Measurements from ENCODE around the gene ATP9B.

DNA sequence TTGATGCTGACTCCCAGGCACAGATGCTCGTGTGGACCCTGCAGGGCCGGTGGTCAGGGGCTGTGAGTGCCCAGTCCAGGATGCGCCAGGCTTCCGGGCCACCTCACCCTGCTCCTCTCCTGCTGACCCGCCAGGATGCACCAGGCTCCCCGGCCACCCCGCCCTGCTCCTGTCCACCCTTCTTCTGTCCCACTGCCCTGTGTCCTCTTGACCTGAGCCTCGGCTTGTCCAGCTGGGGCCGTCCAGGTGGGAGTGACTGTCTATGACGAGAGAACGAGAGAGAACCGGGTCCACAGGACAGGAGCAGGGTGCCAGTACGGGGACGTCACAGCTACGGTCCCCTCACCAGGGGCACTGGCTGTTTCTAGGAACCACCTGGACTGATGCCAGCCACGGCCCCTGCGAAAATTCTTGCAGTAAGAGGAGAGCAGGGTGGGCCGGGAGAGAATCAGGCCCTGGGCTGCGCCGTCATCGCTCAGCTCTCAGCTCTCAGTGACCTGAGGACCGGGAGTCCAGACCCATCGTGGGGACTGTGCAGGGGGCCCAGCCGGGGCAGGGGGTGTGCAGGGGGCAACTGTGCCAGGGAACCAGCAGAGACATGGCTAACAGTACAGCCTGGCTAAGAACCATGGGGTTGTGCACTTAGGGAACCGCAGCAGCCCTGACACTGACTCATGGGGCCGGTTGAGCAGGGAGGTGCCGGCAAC lies 313.6 kb downstream of the ATP9B start:
- TF ChIP-seq TCF4 (CRISPR knock-in tag; IDR thresholded peaks at IDR 0.05; ENCODE audit: borderline replicate concordance) (no peak), ARNTL (CRISPR knock-in tag; IDR thresholded peaks at IDR 0.05; ENCODE audit: borderline replicate concordance, low read depth) (no peak), ZFP3 (CRISPR knock-in tag; IDR thresholded peaks at IDR 0.05) (no peak), RARB (CRISPR knock-in tag; IDR thresholded peaks at IDR 0.05) (no peak), PPARA (CRISPR knock-in tag; IDR thresholded peaks at IDR 0.05; ENCODE audit: borderline replicate concordance) (no peak), ZC3H10 (CRISPR knock-in tag; IDR thresholded peaks at IDR 0.05) (no peak), ZNF70 (CRISPR knock-in tag; IDR thresholded peaks at IDR 0.05) (no peak), ISL1 (CRISPR knock-in tag; IDR thresholded peaks at IDR 0.05) (no peak)
- TF ChIP-seq, protein P1, sequence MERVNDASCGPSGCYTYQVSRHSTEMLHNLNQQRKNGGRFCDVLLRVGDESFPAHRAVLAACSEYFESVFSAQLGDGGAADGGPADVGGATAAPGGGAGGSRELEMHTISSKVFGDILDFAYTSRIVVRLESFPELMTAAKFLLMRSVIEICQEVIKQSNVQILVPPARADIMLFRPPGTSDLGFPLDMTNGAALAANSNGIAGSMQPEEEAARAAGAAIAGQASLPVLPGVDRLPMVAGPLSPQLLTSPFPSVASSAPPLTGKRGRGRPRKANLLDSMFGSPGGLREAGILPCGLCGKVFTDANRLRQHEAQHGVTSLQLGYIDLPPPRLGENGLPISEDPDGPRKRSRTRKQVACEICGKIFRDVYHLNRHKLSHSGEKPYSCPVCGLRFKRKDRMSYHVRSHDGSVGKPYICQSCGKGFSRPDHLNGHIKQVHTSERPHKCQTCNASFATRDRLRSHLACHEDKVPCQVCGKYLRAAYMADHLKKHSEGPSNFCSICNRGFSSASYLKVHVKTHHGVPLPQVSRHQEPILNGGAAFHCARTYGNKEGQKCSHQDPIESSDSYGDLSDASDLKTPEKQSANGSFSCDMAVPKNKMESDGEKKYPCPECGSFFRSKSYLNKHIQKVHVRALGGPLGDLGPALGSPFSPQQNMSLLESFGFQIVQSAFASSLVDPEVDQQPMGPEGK (CRISPR knock-in tag; IDR thresholded peaks at IDR 0.05; ENCODE audit: borderline replicate concordance): no peak
- TF ChIP-seq, protein P2, sequence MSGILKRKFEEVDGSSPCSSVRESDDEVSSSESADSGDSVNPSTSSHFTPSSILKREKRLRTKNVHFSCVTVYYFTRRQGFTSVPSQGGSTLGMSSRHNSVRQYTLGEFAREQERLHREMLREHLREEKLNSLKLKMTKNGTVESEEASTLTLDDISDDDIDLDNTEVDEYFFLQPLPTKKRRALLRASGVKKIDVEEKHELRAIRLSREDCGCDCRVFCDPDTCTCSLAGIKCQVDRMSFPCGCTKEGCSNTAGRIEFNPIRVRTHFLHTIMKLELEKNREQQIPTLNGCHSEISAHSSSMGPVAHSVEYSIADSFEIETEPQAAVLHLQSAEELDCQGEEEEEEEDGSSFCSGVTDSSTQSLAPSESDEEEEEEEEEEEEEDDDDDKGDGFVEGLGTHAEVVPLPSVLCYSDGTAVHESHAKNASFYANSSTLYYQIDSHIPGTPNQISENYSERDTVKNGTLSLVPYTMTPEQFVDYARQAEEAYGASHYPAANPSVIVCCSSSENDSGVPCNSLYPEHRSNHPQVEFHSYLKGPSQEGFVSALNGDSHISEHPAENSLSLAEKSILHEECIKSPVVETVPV (CRISPR knock-in tag; IDR thresholded peaks at IDR 0.05): no peak
- TF ChIP-seq, protein P3, sequence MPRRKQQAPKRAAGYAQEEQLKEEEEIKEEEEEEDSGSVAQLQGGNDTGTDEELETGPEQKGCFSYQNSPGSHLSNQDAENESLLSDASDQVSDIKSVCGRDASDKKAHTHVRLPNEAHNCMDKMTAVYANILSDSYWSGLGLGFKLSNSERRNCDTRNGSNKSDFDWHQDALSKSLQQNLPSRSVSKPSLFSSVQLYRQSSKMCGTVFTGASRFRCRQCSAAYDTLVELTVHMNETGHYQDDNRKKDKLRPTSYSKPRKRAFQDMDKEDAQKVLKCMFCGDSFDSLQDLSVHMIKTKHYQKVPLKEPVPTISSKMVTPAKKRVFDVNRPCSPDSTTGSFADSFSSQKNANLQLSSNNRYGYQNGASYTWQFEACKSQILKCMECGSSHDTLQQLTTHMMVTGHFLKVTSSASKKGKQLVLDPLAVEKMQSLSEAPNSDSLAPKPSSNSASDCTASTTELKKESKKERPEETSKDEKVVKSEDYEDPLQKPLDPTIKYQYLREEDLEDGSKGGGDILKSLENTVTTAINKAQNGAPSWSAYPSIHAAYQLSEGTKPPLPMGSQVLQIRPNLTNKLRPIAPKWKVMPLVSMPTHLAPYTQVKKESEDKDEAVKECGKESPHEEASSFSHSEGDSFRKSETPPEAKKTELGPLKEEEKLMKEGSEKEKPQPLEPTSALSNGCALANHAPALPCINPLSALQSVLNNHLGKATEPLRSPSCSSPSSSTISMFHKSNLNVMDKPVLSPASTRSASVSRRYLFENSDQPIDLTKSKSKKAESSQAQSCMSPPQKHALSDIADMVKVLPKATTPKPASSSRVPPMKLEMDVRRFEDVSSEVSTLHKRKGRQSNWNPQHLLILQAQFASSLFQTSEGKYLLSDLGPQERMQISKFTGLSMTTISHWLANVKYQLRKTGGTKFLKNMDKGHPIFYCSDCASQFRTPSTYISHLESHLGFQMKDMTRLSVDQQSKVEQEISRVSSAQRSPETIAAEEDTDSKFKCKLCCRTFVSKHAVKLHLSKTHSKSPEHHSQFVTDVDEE (CRISPR knock-in tag; IDR thresholded peaks at IDR 0.05): no peak
